Fibroblast of lung (primary cell): Measurements from ENCODE around the gene GALNT2. TPM values are rescaled to one million over a fixed set of nuclear protein-coding genes. Genes with fewer than 3 reads are reported as not detected.

Experiments used
- DNase-seq, 2 donors: peaks; one replicate each; pipeline versions ENCODE4 v3.0.0 to v3.0.0-alpha.2; 2010; ENCODE audit warnings: low read depth in 2 of 2
- H2AFZ ChIP-seq: 2 replicates; pipeline ENCODE4 v1.5.1; 2012; ENCODE audit warnings: low read length, control low read depth, inconsistent platforms
- H3K27ac ChIP-seq: 2 replicates; pipeline ENCODE4 v1.5.1; 2011; ENCODE audit warnings: low read length, control low read depth; ENCODE audit not compliant: insufficient read depth
- H3K27me3 ChIP-seq: 2 replicates; pipeline ENCODE4 v1.5.1; 2011; ENCODE audit warnings: mild to moderate bottlenecking, low read length; ENCODE audit not compliant: control insufficient read depth, insufficient read depth
- H3K36me3 ChIP-seq: 2 replicates; pipeline ENCODE4 v1.5.1; 2011; ENCODE audit warnings: low read length; ENCODE audit not compliant: control insufficient read depth, insufficient read depth
- H3K4me1 ChIP-seq: 2 replicates; pipeline ENCODE4 v1.5.1; 2011; ENCODE audit warnings: low read length; ENCODE audit not compliant: control insufficient read depth, insufficient read depth; ENCODE audit errors: extremely low read depth
- H3K4me2 ChIP-seq: 2 replicates; pipeline ENCODE4 v1.5.1; 2011; ENCODE audit warnings: low read length, control low read depth; ENCODE audit not compliant: insufficient read depth; ENCODE audit errors: extremely low read depth
- H3K4me3 ChIP-seq, 4 experiments: fragments of 200-600 bp in 1 of 4; sonication (generic) in 1 of 4; replicated peaks in 1 of 4; 2 replicates each; pipeline ENCODE4 v1.5.1; 2011 to 2016; ENCODE audit warnings: low read length in 4 of 4, low read depth in 3 of 4, mild to moderate bottlenecking in 3 of 4, control low read depth in 2 of 4, inconsistent platforms in 1 of 4, mixed read lengths in 1 of 4; ENCODE audit not compliant: insufficient read depth in 1 of 4; ENCODE audit errors: control extremely low read depth in 1 of 4
- H3K79me2 ChIP-seq: 2 replicates; pipeline ENCODE4 v1.5.1; 2012; ENCODE audit warnings: mild to moderate bottlenecking, low read length, inconsistent platforms; ENCODE audit not compliant: control insufficient read depth, insufficient read depth
- H3K9ac ChIP-seq: 2 replicates; pipeline ENCODE4 v1.5.1; 2011; ENCODE audit warnings: mild to moderate bottlenecking, low read length, control low read depth; ENCODE audit not compliant: insufficient read depth
- H3K9me3 ChIP-seq: 2 replicates; pipeline ENCODE4 v1.5.1; 2012; ENCODE audit warnings: low read depth, low read length; ENCODE audit not compliant: control insufficient read depth, insufficient read depth
- H4K20me1 ChIP-seq: 2 replicates; pipeline ENCODE4 v1.5.1; 2011; ENCODE audit warnings: low read length; ENCODE audit not compliant: control insufficient read depth, insufficient read depth; ENCODE audit errors: extremely low read depth
- EZH2 ChIP-seq: IDR thresholded peaks from 2 replicates; pipeline ENCODE4 v1.5.1; 2012; ENCODE audit warnings: low read length, control low read depth, mild to moderate bottlenecking; ENCODE audit errors: missing control alignments
- polyA plus RNA-seq, 2 donors: library from polyadenylated mRNA; depleted of rRNA in 1 of 2; stranded (reverse) in 1 of 2; unstranded in 1 of 2; fragments of >200 nt; gene quantifications; 2 replicates each; pipeline ENCODE4 v1.2.1, GENCODE V29; 2011 to 2012; ENCODE audit warnings: missing spikeins in 1 of 2
- total RNA-seq: library from RNA; depleted of rRNA; stranded (reverse); fragments of >200 nt; gene quantifications from 2 replicates; pipeline ENCODE4 v1.2.1, GENCODE V29; 2014
- TF ChIP-seq, protein P1 (sequence below), 2 donors: IDR thresholded peaks in 1 of 2; conservative IDR thresholded peaks in 1 of 2; 1 replicate in 1 of 2; 2 replicates in 1 of 2; pipeline ENCODE4 v1.5.1; 2011 to 2012; ENCODE audit warnings: low read length in 2 of 2, control low read depth in 1 of 2, inconsistent platforms in 1 of 2, low read depth in 1 of 2, mild to moderate bottlenecking in 1 of 2

Gene GALNT2
- total and polyA plus RNA-seq, 2 donors (not counting 1 experiment from before 2014, with no cell fraction given), result 106 to 115 TPM

DNA sequence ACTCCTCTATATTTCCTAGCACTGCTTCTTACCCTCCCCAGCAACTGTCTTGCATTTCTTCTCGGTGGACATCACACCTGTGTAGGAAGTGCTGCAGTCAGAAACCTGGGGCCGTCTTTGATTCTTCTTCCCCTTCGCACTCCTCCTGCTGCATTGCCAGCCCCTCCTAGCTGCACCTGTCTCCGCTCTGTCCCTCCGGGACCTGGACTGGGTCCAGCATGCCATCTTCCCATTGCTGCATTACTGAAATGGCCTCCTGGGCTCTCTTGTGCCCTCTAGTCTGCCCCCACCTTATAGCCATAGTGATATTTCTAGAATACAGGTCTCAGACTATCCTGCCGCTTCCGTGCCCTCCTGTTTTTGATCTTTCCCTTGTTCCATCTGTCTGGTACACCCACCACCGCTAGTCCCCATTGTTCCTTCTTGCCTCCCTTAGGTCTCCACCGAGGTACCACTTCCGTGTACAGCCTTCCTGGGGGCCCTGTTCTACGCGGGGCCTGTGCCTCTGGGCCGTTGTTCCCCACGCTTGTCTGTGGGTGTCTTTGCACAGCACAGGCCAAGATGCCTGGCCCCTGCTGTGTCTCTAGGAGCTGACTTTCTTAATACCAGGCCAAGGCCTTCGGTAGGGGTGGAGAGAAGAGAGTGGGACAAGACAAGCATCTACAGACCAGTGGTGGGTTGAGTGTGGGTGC, 107.6 kb downstream of the GALNT2 start:
- Histone ChIP-seq H2AFZ (no peak overlapping the region), H3K27me3 (no peaks in the 10 kb centered on the region), H3K4me3 (no peak overlapping the region), H3K9me3 (no peaks in the 10 kb centered on the region), H3K4me1 (peaks cover 2% of the 10 kb centered on the region), H3K9ac (no peak overlapping the region), H4K20me1 (no peaks in the 10 kb centered on the region), H3K36me3 (peaks cover 4% of the 10 kb centered on the region), H3K79me2 (peaks cover 14% of the 10 kb centered on the region), H3K4me2 (no peak overlapping the region), H3K27ac (no peak overlapping the region)
- DNase-seq, result no peak
- TF ChIP-seq, protein P1, sequence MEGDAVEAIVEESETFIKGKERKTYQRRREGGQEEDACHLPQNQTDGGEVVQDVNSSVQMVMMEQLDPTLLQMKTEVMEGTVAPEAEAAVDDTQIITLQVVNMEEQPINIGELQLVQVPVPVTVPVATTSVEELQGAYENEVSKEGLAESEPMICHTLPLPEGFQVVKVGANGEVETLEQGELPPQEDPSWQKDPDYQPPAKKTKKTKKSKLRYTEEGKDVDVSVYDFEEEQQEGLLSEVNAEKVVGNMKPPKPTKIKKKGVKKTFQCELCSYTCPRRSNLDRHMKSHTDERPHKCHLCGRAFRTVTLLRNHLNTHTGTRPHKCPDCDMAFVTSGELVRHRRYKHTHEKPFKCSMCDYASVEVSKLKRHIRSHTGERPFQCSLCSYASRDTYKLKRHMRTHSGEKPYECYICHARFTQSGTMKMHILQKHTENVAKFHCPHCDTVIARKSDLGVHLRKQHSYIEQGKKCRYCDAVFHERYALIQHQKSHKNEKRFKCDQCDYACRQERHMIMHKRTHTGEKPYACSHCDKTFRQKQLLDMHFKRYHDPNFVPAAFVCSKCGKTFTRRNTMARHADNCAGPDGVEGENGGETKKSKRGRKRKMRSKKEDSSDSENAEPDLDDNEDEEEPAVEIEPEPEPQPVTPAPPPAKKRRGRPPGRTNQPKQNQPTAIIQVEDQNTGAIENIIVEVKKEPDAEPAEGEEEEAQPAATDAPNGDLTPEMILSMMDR (conservative IDR thresholded peaks at IDR 0.05 in 1 of 2, IDR thresholded peaks at IDR 0.05 in 1 of 2; ENCODE audit: low read depth in 1 of 2, low read length in 2 of 2), result no peak

DNA sequence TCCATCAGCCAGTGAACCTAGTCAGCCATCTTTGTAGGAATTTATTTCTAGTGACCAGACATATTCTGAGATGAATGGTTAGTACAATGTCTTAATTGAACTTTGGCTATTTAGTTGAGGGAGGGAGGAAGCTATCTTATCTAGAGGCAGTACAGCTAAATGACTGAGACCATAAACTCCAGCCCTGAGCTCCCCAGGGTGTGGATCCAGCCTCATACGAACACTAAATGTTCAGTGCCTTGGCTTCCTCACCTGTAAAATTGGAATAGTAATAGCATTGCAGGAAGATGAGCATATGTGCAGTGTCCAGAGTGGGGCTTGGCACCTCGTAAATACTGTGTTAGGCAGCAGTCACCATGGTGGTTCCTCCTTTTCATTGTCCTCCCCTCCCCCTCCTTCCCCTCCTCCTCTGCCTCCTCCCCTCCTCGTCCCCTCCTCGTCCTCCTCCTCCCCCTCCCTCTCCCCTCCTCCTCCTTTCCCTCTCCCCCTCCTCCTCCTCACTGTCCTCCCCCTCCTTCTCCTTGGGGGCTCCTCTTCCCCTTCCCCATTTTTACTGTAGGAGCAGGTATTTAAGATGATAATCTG, 108.2 kb downstream of the GALNT2 start:
- TF ChIP-seq EZH2, result no peak
- Histone ChIP-seq H3K27me3 (no peaks in the 10 kb centered on the region), H4K20me1 (no peaks in the 10 kb centered on the region), H3K4me2 (no peak overlapping the region), H3K4me3 (no peak overlapping the region), H2AFZ (no peak overlapping the region), H3K9ac (no peak overlapping the region), H3K9me3 (no peaks in the 10 kb centered on the region), H3K27ac (no peak overlapping the region), H3K36me3 (peaks cover 4% of the 10 kb centered on the region), H3K79me2 (peaks cover 13% of the 10 kb centered on the region), H3K4me1 (peaks cover 2% of the 10 kb centered on the region)
- DNase-seq, result no peak

DNA sequence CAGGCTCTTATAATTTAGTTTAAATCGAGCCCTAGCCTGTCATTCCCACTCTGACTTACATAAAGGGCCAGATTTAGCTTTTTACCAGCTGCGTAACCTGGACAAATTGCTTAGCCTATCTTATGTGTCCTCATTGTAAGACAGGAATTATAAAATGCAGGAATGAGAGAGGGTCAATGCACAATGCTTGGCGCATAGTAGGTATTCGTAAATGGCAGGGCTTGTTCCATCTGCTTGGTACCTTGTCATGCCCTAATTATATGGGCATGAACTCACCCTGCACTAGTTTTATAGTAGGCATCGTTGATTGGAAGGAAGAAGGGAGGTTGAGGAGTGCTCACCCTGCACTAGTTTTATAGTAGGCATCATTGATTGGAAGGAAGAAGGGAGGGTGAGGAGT, 108.8 kb downstream of the GALNT2 start:
- H4K20me1 ChIP-seq, result no peaks in the 10 kb centered on the region
- no peaks in the 10 kb centered on the region for H3K9me3 ChIP-seq
- no peak overlapping the region for H2AFZ ChIP-seq
- H3K4me3 ChIP-seq, result no peak overlapping the region
- peaks cover 13% of the 10 kb centered on the region for H3K79me2 ChIP-seq
- H3K4me1 ChIP-seq, result no peaks in the 10 kb centered on the region
- DNase-seq, result no peak
- no peak overlapping the region for H3K9ac ChIP-seq
- no peaks in the 10 kb centered on the region for H3K27me3 ChIP-seq
- TF ChIP-seq, protein P1 (conservative IDR thresholded peaks at IDR 0.05 in 1 of 2, IDR thresholded peaks at IDR 0.05 in 1 of 2; ENCODE audit: low read depth in 1 of 2, low read length in 2 of 2), result no peak
- TF ChIP-seq EZH2, result no peak
- H3K4me2 ChIP-seq, result no peak overlapping the region
- H3K27ac ChIP-seq, result no peak overlapping the region
- H3K36me3 ChIP-seq, result peaks cover 4% of the 10 kb centered on the region
